Measurements from ENCODE around the gene AQP7. TPM values are rescaled to one million over a fixed set of nuclear protein-coding genes. Genes with fewer than 3 reads are reported as not detected.

The AQP7 gene
- total RNA-seq, 3 donors from 2014 or later: 9.2 to 25.2 (median 17.2) TPM

DNA sequence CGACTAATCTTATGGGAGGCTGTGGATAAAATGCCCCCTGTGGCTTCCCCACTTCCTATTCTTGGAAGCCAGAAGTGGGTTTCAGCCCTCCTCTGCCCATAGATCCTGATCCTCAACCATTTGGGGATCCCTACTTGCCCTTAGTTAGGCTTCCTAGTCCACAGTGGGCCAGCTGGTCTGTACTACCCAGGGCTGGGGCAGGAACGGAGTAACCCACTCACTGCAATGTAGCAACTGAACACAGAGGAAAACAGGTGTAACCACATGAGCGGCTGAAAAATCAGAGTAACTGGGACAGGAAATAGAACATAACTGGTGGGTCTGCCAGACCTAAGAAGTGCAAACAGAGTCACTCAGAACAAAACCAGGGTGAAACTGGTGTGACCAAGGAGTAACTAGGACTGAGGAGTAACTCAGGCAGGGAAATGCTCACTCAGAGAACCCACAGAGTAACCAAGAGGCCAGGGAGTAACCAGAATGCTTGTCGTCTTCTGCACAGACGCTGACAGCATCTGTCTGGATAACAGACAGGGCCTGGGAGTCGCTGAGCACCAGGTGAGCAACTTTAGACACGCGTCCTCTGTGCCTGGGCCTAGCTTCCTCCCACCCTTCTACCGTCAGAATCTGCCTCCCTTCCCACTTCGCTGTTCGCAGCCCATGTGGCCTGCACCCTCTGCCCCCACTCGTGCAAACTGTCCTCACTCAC lies 44.0 kb upstream of the AQP7 start:
- DNase-seq: peak in 1 of 3 donors; percentile 28
- intact Hi-C loops (cut with DNase I, micrococcal nuclease): no loop called here
- Histone ChIP-seq H3K4me1 (ENCODE audit: low read depth) (peaks cover 13% of the 10 kb centered on the region), H3K4me3 (no peak overlapping the region), H3K9me3 (no peaks in the 10 kb centered on the region), H3K36me3 (ENCODE audit: low read depth) (no peaks in the 10 kb centered on the region)
- no peak for TF ChIP-seq CTCF (IDR thresholded peaks at IDR 0.05)
- peak; percentile 44 for ATAC-seq

- H3K36me3 ChIP-seq (ENCODE audit: low read depth): no peaks in the 10 kb centered on the region
- no peak overlapping the region for H3K4me3 ChIP-seq
- intact Hi-C loops (cut with DNase I, micrococcal nuclease): no loop called here
- DNase-seq: no peak
- H3K9me3 ChIP-seq: no peaks in the 10 kb centered on the region
- H3K4me1 ChIP-seq (ENCODE audit: low read depth): peaks cover 13% of the 10 kb centered on the region
- ATAC-seq: no peak
- no peak for TF ChIP-seq CTCF (IDR thresholded peaks at IDR 0.05)
Observed at GRCh38 chr9:33445389-33446239, 43.2 kb upstream of the AQP7 start.

- DNase-seq: no peak
- no peak overlapping the region for H3K4me3 ChIP-seq
- no peak for ATAC-seq
- intact Hi-C loops (cut with DNase I, micrococcal nuclease): no loop called here
- no peaks in the 10 kb centered on the region for H3K9me3 ChIP-seq
- H3K4me1 ChIP-seq (ENCODE audit: low read depth): peaks cover 13% of the 10 kb centered on the region
- H3K36me3 ChIP-seq (ENCODE audit: low read depth): no peaks in the 10 kb centered on the region
- no peak for TF ChIP-seq CTCF (IDR thresholded peaks at IDR 0.05)
Observed at GRCh38 chr9:33443464-33444154, 41.2 kb upstream of the AQP7 start.

GRCh38 chr9:33443047-33443446 lies 40.7 kb upstream of the AQP7 start:
- intact Hi-C loops (cut with DNase I, micrococcal nuclease): no loop called here
- DNase-seq (no peak), ATAC-seq (no peak)
- Histone ChIP-seq H3K9me3 (no peaks in the 10 kb centered on the region), H3K36me3 (ENCODE audit: low read depth) (no peaks in the 10 kb centered on the region), H3K4me3 (no peak overlapping the region), H3K4me1 (ENCODE audit: low read depth) (peaks cover 11% of the 10 kb centered on the region)
- TF ChIP-seq CTCF (IDR thresholded peaks at IDR 0.05): no peak

DNA sequence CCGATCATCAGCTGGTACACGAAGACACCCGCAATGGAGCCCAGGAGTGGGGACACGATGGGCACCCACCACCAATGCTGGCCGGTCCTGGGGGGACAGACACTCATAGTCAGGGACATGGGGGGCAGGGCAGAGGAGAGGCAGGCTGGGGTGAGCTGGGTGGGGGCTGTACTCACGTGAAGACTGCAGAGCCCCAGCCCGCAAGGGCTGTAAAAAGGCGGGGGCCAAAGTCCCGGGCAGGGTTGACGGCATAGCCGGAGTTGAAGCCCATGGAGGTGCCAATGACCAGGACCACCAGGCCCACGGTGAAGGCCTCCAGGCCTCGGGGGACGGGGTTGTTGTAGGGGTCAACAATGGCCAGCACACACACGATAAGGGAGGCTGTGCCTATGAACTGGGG lies 39.8 kb upstream of the AQP7 start:
- Histone ChIP-seq H3K9me3 (no peaks in the 10 kb centered on the region), H3K4me1 (ENCODE audit: low read depth) (peaks cover 8% of the 10 kb centered on the region), H3K36me3 (ENCODE audit: low read depth) (no peaks in the 10 kb centered on the region), H3K4me3 (no peak overlapping the region)
- TF ChIP-seq CTCF (IDR thresholded peaks at IDR 0.05): no peak
- intact Hi-C loops (cut with DNase I, micrococcal nuclease): no loop called here
- ATAC-seq (no peak), DNase-seq (no peak)

All from mucosa of descending colon (tissue), 3 donors.